Glomerular visceral epithelial cell (primary cell): ENCODE results near the gene NDFIP2.
"Not testable (repeated sequence)": the region's sequence is repeated elsewhere in the genome, so short reads cannot be mapped to it uniquely, and the experiment has no call there.

Experiments used
- DNase-seq: peaks from one replicate; pipeline ENCODE4 v3.0.0-alpha.2; 2016; ENCODE audit errors: extremely low spot score

Gene NDFIP2

DNA sequence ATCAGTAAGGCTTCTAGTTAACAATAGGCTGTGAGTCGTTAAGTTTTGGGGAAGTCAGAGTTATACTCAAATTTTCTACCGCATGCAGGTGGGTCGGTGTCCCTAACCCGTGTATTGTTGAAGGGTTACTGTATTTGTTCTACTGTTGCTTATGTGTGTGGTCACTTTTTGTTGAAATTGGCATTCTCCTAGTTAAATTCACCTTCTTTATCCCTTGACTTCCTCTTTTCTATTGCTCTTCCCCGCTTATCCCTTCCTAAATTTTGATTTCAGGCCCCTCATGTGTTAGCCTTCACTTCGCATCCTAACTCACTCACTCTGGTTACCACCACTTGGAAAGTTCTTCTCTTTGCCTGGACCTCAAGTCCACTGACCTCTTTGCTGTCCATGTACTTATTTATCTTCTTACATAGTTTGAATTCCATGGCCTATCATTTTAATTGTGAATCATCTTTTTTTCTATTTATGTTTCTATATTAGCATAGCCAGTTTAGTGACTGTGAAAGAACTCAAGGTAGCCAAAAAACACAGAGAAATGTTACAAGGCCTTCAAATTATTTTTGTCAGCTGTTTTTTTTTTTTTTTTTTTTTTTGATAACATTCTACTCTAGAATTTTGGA is 52.9 kb downstream of the NDFIP2 start:
- no peak for DNase-seq

DNA sequence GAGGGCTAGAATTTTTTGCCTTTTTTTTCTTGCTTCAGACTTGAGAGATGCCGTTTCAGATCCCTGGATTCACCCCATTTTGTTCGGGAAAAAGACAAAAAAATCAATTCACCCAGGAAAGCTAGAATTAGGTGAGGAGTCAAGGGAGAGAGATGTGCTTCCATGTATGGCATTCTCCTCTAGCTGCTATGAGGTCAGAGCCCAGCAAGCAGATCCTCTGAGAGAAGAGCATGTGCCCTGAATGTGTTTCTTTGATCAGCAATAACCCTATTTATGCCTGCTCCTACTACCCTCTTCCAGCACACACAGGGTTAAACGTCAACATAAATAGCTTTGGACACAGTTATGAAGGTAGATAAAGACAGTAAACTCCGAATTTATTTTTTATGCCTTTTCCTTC is 53.6 kb downstream of the NDFIP2 start:
- no peak for DNase-seq

DNA sequence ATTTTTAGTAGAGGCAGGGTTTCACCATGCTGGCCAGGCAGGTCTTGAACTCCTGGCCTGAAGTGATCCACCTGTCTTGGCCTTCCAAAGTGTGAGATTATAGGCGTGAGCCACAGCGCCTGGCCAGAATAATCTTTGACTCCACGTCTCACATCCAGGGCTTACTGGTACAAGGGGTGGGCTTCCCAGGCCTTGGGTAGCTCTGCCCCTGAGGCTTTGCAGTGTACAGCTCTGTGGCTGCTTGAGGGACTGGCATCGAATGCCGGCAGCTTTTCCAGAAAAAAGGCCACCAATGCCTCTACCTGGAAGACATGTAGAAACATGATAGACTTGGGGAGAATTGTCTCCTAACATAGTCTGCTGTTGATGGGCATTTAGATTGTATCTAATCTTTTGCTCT is 57.8 kb downstream of the NDFIP2 start:
- DNase-seq, result no peak

DNA sequence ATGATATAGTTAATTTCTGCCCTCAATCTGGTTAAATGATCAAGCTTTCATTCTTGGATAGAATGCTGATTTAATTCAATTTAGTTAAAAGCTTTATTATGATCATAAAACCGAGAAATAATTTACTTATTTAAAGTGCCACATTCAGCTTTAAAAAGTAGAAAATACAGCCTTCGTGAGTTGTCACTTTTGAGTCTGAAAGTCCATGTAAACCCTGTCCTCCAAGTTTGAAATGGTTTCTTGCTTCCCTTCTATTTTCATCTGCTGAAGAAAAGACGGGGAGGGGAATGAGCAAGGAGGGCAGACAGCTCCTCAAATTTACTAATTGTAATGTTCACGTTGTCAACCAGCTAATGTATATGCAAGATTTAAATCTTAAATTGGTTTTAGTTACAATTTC is 59.5 kb downstream of the NDFIP2 start:
- no peak for DNase-seq

DNA sequence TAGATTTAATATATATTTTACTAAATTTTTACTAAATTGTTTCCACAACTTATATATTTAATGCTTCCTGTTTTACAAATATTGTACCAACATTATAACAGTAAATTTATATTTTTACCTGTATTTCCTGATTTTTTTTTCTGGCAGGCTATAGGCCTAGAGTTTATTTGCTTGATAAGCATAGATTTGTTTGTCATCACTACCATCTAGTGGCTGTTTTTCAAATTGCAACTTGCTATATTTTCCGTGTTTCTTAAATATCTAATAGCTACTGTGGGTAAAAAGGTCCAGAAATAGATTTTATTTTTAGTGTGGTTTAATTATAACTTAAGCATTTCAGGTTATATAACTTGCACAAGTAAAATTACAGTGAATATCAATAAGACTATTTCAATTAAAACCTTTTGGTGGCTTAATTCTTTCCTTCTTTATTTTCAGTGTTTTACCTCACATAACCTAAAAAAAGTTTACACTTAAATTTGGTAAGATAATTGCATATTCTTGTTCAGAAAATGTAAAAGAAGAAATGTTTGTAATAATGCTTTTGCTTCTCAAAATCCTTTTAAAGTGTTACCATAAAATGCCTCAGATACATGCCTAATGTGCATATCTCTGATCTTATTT is 60.6 kb downstream of the NDFIP2 start:
- peak; percentile 73 for DNase-seq

DNA sequence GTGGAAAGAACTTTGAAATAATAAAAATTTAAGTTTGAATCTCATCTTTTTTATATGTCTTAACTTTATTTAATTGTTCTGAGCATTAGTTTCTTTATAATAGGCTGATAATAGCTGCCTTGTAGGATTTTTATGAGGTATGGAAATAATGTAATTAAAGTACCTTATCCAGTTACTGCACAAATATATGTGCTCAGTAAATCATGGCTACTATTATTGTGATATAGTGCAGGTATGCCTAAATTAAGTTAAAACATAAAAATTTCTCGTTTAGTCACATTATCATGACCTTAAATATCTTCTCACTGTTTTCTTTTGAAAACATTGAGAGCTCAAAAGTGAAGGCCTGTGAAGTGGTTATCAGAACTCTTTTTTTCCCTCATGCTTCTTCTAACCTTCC is 62.9 kb downstream of the NDFIP2 start:
- no peak for DNase-seq

DNA sequence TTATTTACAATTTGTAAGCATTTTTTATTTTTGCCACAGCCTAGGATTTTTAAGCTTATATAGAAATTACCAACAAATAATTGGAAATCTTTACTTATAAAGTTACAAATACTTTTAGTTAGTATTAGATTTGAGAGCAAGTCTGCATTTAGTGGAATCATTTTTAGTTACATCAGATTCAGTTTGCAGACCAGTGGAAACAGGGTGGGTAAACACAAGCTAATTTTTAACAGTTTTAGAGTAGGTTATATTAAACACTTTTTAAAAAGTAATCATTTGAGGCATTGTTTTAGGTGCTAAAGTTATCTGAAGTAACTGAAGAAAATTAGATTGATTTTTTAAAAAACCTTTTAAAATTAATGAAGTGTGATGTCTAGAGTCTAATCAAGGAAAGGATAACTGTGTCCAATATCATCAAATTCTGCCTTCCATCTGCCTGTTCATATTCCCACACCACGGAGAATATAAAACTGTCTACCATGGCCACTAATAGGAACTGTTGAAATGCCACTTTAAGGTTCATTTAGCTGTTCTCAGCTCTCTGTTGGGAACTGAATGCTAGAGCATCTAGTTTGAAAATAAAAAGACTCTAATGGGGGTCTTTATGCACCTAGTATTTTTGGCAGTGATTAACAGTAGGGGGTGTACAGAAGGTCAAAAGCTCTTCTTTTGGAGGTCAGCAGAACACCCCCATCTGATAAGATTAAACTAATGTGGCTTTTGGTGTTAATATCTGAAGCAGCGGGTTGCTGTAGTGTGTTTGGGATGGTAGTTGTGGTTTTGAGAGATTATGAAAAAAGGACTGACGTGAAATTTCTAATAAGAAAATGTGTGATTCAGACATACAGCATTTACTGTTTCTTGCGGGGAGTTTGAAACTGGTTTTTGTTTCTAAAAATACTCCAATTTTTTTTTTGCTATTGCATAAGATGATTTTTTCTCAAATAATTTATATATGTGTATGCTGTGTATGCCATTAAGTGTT is 66.5 kb downstream of the NDFIP2 start:
- DNase-seq, result no peak

DNA sequence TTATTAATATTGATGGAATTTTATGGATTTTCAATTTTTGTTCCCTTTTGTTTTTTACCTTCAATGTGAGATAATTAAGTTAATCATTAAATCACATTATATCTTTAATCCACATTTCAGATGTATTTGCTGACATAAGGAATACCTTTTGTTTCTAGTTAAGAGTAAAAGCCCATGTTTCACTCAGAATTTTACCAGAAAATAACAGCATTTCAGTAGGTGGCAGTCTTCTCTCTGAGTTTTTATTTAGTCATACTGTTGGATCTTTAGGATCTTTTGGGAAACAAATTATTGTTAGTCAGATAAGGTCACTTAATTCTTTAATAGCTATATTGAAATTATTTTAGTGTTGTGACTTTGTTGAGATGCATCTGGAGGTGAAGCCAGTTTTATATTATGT is 67.9 kb downstream of the NDFIP2 start:
- DNase-seq, result no peak

DNA sequence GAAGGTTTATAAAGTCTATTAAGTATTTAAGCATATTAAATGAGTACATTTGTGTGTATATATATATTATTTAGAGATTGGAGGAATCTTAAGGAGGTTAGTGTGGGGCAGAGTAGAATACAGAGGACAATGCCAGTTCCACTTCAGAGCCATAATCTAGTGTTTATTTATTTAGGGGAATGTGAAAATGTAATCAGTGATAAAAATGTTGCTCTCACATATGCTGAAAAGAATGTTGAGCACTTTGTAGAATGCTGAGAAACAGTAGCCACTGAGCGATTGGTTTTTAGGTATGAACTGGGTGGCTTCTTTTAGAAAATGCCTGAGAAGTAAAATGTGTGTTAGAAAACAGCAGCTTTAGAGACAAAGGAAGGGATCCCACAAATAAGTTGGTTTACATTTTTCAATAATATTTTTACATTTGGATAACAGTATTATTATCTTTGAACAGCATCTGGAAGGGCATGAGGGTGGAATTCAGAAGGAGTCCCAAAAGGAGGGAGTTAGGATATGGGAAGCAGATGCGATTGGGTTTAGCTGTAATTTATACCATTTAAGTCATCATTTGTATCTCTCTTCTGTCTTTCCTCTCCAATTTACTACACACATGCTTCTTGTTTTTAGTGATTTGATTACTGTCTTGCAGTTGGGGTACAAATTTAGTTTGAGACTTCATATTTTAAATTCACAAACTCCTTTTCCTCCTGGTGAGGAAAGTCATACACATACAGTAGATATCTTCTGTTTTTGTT is 68.6 kb downstream of the NDFIP2 start:
- DNase-seq, result no peak

DNA sequence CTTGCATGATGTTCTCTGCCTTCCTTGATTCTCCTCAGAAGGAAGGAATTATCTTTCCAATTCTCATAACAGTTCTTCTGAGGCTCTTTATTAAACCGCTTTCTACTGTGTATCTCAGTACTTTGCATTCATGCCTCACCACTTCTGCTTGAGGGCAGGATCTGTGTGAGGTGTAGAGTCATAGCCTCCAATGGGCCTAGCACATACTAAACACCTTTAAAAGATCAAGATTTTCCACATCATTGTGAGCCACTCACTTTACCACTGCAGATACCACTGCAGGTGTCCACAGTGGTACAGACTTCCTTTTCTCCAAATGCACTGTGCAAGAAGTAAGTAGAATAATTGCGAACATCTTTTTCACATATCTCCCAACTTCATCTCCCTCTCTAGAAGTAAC is 76.7 kb downstream of the NDFIP2 start:
- DNase-seq, result no peak

DNA sequence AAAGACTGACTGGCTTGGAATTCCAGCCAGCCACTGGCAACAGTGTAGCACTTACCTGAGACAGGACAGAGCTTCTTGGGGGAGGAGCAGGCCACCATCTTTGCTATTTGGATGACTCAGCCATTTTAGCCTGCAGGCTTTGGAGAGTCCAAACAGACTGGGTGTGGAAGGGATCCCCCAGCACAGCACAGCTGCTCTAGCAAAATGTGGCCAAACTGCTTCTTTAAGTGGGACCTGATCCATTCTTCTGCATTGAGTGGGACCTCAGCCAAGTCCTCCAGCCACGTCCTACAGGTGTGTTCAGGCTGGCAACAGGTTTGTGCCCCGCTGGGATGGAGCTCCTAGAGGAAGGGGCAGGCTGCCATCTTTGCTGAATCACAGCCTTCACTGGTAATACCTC is 80.0 kb downstream of the NDFIP2 start:
- no peak for DNase-seq

DNA sequence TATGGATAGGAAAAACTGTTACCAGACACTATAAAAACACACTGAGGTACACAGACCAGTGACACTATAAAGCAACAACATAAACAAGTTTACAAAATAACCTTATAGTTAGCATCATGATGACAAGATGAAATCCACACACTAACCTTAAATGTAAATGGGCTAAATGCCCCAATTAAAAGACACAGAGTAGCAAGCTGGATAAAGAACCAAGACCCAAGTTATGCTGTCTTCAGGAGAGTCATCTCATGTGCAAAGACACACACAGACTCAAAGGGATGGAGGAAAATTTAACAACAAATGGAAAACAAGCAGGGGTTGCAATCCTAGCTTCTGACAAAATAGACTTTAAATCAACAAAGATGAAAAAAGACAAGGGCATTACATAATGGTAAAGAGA is 81.6 kb downstream of the NDFIP2 start:
- DNase-seq, result no peak

DNA sequence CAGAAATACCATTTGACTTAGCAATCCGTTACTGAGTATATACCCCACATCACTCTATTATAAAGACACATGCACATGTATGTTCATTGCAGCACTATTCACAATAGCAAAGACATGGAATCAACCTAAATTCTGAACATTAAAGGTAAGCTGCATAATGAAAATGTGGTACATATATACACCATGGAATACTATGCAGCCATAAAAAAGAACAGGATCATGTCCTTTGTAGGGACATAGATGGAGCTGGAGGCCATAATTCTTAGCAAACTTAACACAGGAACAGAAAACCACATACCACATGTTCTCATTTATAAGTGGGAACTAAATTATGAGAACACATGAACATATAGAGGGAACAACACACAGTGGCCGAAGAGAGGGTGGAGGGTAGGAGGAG is 85.2 kb downstream of the NDFIP2 start:
- DNase-seq, result no peak

DNA sequence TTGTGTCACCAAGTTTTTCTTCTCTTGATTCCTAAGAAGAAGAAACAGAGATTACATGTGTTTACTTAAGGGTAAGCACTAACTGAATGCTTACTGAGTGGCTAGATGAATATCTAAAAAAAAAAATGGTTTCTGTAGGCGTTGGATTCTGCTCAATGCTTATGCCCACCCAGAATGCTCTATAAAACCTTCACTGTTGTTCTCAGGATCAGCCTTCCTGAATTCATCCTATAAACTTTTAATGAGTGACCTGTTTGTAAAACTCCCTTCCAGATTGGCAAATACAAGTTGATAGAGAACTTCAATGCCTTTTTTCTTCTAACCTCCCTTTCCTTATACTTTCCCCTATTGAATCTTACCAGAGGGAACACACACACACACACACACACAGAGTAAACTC is 90.2 kb downstream of the NDFIP2 start:
- DNase-seq, result no peak

DNA sequence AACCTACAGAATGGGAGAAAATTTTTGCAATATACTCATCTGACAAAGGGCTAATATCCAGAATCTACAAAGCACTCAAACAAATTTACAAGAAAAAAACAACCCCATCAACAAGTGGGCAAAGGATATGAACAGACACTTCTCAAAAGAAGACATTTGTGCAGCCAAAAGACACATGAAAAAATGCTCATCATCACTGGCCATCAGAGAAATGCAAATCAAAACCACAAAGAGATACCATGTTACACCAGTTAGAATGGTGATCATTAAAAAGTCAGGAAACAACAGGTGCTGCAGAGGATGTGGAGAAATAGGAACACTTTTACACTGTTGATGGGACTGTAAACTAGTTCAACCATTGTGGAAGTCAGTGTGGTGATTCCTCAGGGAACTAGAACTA is 92.9 kb downstream of the NDFIP2 start:
- not testable (repeated sequence) for DNase-seq

DNA sequence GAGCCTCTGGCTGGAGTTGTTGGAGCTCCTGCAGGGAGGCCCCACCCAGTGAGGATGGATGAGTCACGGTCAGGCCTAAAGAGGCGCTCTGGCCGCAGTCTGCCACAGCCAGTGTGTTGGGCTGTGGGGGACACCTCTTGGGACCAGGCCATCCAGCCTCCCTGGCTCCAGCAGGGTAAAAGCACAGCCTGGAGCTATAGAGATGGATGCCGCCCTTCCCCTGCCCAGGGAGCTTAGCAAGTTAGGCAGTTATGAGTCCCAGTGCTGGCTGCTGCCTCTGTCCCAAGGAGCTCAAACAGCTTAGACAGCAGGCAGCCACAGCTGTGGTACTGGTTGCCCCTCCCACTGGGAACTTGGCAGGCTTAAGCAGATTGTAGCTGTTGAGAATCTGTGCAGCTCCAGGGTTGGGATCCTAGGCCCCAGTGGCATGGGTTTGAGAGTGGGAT is 100.9 kb downstream of the NDFIP2 start:
- no peak for DNase-seq

DNA sequence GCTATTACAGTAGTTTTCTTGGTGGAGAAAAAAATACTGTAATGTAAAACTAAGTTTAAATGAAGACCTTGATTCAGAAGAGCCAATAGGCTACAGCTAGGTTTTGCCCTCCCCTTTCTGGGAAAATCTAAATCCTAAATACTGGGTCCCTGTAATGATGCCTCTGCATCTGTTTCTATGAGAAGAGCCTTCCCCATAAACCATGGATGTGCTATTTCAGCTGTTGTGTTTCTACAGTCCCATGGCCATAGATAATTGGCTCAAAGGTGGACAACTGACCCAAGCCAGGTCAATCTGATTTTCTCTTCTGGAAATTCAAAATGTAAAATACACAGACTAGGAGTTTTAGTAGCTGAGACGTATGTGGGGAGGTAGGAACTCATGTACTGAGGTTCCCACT is 101.9 kb downstream of the NDFIP2 start:
- DNase-seq, result no peak

DNA sequence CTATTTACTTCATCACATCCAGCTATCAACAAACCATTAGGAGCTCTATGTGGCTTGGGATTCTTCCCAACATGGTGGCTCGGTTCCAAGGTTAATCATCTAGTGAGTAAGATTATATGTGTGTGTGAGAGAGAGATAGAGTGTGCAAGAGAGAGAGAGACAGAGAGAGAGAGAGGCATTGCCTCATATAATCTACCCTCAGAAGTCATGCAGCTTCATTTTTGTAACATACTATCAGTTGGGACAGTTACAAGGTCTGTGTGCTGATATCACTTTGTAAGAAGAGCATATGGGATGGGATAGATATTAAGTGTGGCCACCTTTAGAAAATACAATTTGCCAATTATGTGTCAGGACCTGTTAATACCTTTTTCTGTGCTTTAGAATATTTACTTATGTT is 104.1 kb downstream of the NDFIP2 start:
- DNase-seq, result no peak

DNA sequence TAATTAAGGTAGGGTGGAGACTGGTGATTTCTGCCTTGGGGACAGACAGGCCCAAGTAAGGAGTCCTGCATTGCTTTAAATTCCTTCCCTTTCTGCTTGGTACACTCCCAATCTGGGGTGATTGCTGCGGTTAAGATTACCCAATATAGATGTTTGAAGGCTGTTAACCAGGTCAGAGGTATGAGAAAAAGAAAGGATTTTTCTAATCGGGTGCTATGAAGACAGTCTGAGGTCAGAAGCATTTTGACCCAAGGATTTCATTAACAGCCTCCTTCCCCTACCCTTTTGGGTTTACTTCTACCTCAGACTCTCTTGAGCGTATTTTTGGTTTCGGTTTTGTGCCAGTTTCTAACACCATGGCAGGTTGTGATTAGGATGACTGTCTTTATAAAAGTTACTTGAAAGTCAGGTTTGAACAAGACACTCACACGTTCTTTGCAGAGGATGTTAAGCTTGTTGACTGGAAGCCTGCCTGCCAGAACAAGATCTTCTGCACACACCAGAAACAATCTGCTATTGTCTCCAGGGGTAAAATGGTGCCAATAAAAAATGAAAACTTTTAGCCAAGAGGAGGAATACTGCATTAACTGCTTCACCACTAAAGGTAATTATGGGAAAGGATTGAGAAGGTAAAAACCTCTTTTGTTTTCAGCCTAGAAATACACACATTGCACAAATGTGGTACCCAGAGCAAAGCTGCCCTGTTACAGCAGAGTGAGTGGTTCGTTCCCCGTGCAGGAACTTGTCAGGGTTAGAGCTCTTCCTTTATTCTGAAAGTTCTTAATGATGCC is 108.8 kb downstream of the NDFIP2 start:
- DNase-seq, result no peak

DNA sequence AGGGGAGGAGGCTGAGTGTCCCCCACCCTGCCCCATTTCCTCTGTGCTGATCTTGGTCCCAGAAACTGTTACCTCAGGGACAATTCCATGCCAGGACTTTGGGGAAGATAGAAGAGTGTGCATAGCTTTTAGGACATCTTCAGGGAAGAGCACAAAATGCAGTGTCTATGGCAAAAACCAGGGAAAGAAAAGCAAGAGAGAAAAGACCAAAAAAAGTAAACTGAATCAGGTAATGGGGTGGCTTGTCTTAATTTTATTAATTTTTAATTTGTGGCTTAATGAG is 109.4 kb downstream of the NDFIP2 start:
- DNase-seq, result no peak

DNA sequence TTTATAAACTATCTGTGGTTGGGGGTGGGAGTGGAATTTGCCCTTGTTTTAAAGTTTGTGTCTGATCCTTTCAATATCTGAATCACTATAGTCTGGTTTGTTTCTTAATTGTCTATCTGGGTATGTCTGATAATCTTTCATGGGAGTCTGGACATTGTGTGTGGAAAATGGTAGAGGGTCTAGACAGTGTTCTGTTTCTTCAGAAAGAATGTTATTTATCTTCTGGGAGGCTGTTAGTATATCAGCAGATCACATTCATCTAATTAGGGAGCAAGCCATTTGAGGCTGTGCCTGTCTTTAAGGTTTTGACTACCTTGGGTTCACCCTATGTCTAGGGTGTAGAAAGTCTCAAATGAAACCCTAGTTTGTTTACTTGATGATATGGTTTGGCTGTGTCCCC is 110.5 kb downstream of the NDFIP2 start:
- DNase-seq, result no peak

DNA sequence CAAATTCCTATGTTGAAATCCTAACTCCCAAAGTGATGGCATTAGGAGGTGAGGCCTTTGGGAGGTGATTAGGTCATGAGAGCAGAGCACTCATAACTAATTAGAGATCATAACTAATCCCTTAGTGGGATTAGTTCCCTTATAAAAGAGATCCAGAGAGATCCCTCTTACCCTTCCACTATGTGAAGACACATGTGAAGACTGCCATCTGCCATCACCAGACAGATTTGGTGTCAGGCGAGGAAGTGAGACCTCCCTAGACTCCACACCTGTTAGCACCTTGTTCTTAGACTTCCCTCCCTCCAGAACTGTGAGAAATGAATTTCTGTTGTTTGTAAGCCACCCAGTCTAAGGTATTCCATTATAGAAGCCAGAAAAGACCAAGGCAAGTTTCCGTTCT is 112.2 kb downstream of the NDFIP2 start:
- DNase-seq, result no peak
